ENCODE measurements around the gene NISCH.

The NISCH gene

DNA sequence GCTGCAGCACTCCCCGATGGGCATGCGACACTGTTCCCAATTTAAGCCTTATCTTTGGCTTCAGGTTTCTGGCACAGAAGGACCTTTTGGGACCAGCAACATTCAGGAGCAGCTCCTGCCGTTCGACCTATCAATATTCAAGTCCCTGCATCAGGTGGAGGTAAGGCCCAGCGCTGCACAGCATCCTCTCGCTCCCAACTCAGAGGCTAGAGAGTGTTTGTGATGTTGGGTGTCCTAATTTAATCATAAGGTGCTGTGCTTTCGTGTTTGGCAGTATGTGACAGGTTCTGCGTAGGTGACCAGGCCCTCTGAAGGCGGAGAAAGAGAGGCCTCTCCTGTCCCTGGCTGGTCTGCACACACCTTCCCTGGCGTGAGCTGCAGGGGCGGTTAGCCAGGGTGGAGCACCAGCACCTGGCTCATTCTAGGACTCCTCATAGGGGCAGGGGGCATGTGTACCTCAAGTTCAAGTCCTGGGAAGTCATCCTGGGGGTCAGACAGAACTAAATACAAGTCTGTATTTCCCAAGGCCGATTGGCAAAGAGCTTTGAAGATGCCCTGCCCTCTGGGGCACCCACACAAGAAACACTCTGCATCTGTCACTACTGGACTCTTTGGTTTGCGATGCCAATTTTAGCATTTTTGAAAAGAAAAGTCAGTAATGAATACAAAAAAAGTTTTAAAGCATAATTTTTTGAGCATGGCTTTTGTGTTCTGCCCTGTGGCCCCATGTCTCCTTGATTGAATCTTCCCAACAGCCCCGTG lies 17.0 kb downstream of the NISCH start:
- TF ChIP-seq, protein P1, sequence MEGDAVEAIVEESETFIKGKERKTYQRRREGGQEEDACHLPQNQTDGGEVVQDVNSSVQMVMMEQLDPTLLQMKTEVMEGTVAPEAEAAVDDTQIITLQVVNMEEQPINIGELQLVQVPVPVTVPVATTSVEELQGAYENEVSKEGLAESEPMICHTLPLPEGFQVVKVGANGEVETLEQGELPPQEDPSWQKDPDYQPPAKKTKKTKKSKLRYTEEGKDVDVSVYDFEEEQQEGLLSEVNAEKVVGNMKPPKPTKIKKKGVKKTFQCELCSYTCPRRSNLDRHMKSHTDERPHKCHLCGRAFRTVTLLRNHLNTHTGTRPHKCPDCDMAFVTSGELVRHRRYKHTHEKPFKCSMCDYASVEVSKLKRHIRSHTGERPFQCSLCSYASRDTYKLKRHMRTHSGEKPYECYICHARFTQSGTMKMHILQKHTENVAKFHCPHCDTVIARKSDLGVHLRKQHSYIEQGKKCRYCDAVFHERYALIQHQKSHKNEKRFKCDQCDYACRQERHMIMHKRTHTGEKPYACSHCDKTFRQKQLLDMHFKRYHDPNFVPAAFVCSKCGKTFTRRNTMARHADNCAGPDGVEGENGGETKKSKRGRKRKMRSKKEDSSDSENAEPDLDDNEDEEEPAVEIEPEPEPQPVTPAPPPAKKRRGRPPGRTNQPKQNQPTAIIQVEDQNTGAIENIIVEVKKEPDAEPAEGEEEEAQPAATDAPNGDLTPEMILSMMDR (IDR thresholded peaks at IDR 0.05) = peak; percentile 5

DNA sequence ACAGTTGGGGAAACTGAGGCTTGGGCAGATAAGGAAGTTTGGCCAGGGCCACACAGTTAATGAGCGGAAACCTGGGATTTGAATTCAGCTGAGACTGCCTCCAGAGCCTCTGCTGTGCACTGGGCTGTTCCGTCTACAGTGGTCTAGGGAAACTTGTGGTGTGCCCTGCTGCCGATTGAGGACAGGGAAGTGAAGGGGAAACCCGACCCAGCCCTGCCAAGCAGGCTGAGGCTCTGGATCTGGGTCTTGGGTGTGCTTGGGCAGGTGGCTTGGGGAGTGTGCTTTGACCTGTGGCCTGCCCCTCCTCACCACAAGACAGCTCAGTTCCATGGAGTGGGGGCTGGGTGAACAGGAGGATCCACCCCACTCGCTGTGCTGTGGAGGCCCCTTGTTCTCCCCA lies 17.6 kb downstream of the NISCH start:
- TF ChIP-seq, protein P1 (IDR thresholded peaks at IDR 0.05) = no peak

DNA sequence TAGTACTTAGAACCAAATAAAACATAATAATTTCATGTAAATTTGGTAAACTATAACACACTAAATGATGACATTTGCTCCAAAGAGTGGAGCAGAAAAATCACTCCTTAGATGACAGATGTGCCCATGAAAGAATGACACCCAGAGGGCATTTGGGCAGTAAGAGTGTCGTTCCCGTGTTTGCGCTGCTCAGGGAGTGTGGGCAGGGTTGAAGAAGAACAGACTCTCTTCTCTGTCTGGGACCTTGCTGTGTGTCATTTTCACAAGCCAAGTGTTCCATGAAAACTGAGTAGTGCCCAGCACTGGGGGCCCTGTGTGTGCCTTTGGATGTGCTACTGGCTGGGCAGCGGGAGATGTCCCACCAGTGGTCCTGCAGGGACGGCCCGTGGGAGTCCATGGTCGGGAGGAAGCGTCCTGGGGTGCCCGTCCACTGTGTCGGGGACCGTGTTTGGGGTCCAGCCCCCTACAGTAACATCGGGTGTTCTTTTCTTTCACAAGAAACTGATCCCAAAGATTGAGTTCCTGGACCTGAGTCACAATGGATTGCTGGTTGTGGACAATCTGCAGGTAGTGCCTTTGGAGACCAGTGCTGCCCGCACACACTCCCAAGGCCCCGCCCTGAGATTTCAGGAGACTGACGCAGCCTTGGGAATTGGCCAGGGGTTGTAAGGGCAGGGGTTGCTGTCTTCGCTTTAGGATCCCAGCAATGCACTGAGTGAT lies 21.8 kb downstream of the NISCH start:
- TF ChIP-seq, protein P1 (IDR thresholded peaks at IDR 0.05) = no peak

DNA sequence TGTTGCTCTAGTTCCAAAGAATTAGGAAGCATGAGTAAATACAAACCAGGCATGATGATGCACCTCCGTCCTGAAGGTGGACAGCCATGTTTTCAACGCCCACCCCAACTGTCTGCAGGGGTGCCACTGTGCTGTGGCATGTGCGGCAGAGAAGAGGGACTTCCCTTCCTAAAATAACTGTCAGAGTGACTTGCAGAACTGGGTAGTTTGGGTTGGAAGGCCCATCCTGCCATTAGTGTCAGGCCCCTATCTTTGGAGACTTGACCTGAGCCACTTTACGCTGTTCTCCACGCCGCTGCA lies 22.3 kb downstream of the NISCH start:
- TF ChIP-seq, protein P1 (IDR thresholded peaks at IDR 0.05) = no peak

DNA sequence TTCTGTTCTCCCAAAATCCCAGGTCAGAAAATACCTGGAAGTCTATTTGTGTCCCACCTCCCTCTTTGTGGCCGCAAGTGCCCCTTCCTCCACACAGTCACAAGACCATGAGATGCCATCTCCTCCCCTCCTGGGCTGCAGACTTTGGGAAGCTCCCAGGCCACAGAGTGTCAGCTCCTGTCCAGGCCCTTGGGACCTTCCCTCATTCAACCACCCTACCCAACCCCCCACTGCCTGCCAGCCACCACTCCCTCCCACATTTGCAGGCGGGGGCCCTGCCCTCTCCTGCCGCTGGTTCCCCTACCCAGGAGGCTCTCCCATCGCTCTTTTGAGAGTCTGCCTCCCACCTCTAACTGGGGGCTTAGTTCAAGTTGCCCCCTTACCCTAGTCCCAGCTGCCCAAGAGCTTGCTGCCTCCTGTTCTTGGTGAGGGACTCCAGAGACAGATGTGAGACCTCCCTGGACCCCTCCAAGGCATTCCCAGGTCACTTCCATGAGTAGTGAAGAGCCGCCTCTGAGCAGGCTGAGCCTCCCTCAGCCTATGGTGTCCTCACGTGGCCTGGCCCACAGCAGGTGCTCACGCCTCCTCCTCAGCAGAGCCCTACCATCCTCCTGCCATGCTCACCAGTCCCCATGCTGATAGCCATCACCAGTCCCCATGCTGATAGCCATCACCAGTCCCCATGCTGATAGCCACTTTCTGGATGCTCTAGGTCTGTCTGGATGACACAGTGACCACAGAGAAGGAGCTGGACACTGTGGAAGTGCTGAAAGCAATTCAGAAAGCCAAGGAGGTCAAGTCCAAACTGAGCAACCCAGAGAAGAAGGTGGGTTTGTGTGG lies 23.9 kb downstream of the NISCH start:
- TF ChIP-seq, protein P1 (IDR thresholded peaks at IDR 0.05) = no peak

DNA sequence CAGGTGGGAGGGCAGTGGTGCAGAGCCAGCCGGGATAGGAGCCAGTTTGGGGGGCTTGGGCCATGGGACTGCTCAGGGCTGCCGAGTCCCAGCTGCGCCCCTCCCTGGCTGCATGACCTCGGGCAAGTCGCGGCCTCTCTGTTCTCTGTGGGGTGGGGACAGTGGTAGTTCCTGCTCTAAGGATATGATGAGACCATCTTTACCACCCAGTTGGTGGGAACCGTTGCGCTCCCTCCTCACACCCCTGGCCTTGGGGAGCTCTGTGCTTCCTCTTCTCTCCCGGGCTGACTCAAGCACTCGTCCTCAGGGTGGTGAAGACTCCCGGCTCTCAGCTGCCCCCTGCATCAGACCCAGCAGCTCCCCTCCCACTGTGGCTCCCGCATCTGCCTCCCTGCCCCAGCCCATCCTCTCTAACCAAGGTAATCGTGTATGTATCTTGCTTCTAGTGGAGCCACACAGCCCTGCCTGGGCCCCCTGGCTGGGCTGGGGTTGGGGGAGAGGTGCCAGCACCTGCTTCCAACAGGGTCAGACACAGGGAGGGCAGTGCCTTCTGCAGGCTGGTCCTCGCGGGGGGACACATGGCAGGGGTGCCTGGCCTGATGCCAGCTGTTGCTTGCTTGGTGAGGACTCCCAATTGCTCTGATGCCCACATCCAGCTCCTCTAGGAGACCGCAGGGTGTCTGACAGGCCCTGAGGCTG lies 24.6 kb downstream of the NISCH start:
- TF ChIP-seq, protein P1 (IDR thresholded peaks at IDR 0.05) = no peak
